ENCODE results near the gene DCAF8. TPM values are rescaled to one million over a fixed set of nuclear protein-coding genes. Genes with fewer than 3 reads are reported as not detected.

DCAF8 gene
- total RNA-seq, 1 donor from 2014 or later, result 107 TPM

DNA sequence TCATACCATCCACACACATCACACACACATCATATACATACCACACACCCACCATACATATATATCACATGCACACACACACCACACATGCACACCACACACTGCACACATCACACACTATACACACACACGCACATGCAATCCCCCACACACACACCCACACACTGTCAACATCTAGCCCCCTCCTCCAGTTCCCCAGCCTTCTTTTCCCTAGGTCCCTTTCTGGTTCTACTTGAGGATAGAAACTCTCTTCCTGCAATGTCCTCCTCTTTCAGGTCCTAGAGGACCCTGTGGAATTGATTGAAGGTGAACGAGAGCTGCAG lies 67.7 kb downstream of the DCAF8 start:
- DNase-seq (ENCODE audit: low read depth) (no peak), FAIRE-seq (no peak)
- no peaks in the 10 kb centered on the region for H3K27me3 ChIP-seq (ENCODE audit: insufficient read depth, low read length)
- Mint-ChIP-seq H3K27ac (ENCODE audit: unreplicated experiment) (no peak overlapping the region), H3K4me1 (ENCODE audit: low read depth, unreplicated experiment) (peaks cover 5% of the 10 kb centered on the region), H3K9me3 (ENCODE audit: unreplicated experiment) (peaks cover 5% of the 10 kb centered on the region), H3K27me3 (ENCODE audit: low read depth, unreplicated experiment) (peaks cover 2% of the 10 kb centered on the region), H3K4me3 (ENCODE audit: unreplicated experiment) (no peak overlapping the region), H3K36me3 (ENCODE audit: low read depth, unreplicated experiment) (no peaks in the 10 kb centered on the region)
- TF ChIP-seq EZH2 (IDR thresholded peaks at IDR 0.05; ENCODE audit: insufficient read depth, low read length), result no peak
- TF ChIP-seq, protein P1, sequence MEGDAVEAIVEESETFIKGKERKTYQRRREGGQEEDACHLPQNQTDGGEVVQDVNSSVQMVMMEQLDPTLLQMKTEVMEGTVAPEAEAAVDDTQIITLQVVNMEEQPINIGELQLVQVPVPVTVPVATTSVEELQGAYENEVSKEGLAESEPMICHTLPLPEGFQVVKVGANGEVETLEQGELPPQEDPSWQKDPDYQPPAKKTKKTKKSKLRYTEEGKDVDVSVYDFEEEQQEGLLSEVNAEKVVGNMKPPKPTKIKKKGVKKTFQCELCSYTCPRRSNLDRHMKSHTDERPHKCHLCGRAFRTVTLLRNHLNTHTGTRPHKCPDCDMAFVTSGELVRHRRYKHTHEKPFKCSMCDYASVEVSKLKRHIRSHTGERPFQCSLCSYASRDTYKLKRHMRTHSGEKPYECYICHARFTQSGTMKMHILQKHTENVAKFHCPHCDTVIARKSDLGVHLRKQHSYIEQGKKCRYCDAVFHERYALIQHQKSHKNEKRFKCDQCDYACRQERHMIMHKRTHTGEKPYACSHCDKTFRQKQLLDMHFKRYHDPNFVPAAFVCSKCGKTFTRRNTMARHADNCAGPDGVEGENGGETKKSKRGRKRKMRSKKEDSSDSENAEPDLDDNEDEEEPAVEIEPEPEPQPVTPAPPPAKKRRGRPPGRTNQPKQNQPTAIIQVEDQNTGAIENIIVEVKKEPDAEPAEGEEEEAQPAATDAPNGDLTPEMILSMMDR (IDR thresholded peaks at IDR 0.05; ENCODE audit: insufficient read depth, low read depth, low read length), result no peak
- peaks cover 17% of the 10 kb centered on the region for H3K4me1 ChIP-seq (ENCODE audit: insufficient read depth, low read length)
- no peaks in the 10 kb centered on the region for H4K20me1 ChIP-seq (ENCODE audit: insufficient read depth, low read length)
- H3K36me3 ChIP-seq (ENCODE audit: insufficient read depth, low read length), result no peaks in the 10 kb centered on the region
- H3K4me3 ChIP-seq (ENCODE audit: insufficient read depth, low read depth, low read length), result no peak overlapping the region
- H3K27ac ChIP-seq (ENCODE audit: low read depth, low read length), result no peak overlapping the region
- no peak overlapping the region for H3K9ac ChIP-seq (ENCODE audit: low read length)
- no peak overlapping the region for H3K4me2 ChIP-seq (ENCODE audit: low read length)
- no peak overlapping the region for H2AFZ ChIP-seq (ENCODE audit: low read depth, low read length)
- H3K9me3 ChIP-seq (ENCODE audit: insufficient read depth, low read depth, low read length), result no peaks in the 10 kb centered on the region
- H3K79me2 ChIP-seq (ENCODE audit: insufficient read depth, low read length), result no peaks in the 10 kb centered on the region

GRCh38 chr1:160193832-160194736 lies 68.3 kb downstream of the DCAF8 start:
- H3K9me3 ChIP-seq (ENCODE audit: insufficient read depth, low read depth, low read length), result no peaks in the 10 kb centered on the region
- Mint-ChIP-seq H3K36me3 (ENCODE audit: low read depth, unreplicated experiment) (no peaks in the 10 kb centered on the region), H3K9me3 (ENCODE audit: unreplicated experiment) (peaks cover 5% of the 10 kb centered on the region), H3K4me1 (ENCODE audit: low read depth, unreplicated experiment) (peaks cover 5% of the 10 kb centered on the region), H3K27me3 (ENCODE audit: low read depth, unreplicated experiment) (peaks cover 2% of the 10 kb centered on the region), H3K27ac (ENCODE audit: unreplicated experiment) (no peak overlapping the region), H3K4me3 (ENCODE audit: unreplicated experiment) (no peak overlapping the region)
- no peak overlapping the region for H3K4me3 ChIP-seq (ENCODE audit: insufficient read depth, low read depth, low read length)
- H3K79me2 ChIP-seq (ENCODE audit: insufficient read depth, low read length), result no peaks in the 10 kb centered on the region
- H3K27ac ChIP-seq (ENCODE audit: low read depth, low read length), result no peak overlapping the region
- peaks cover 20% of the 10 kb centered on the region for H3K4me1 ChIP-seq (ENCODE audit: insufficient read depth, low read length)
- H3K27me3 ChIP-seq (ENCODE audit: insufficient read depth, low read length), result no peaks in the 10 kb centered on the region
- H2AFZ ChIP-seq (ENCODE audit: low read depth, low read length), result no peak overlapping the region
- no peaks in the 10 kb centered on the region for H3K36me3 ChIP-seq (ENCODE audit: insufficient read depth, low read length)
- TF ChIP-seq, protein P1 (IDR thresholded peaks at IDR 0.05; ENCODE audit: insufficient read depth, low read depth, low read length), result no peak
- no peak for TF ChIP-seq EZH2 (IDR thresholded peaks at IDR 0.05; ENCODE audit: insufficient read depth, low read length)
- peak; percentile 56 for FAIRE-seq
- DNase-seq (ENCODE audit: low read depth), result no peak
- no peak overlapping the region for H3K4me2 ChIP-seq (ENCODE audit: low read length)
- H3K9ac ChIP-seq (ENCODE audit: low read length), result peak overlapping the region; percentile 32
- H4K20me1 ChIP-seq (ENCODE audit: insufficient read depth, low read length), result no peaks in the 10 kb centered on the region

Measured in astrocyte (in vitro differentiated cells and primary cell).